ENCODE results near the gene ADAM33. TPM values are rescaled to one million over a fixed set of nuclear protein-coding genes. Genes with fewer than 3 reads are reported as not detected.

ADAM33 gene
- total RNA-seq, 4 donors from 2014 or later = 27.3 to 94.4 (median 51.9) TPM

GRCh38 chr20:3716195-3716834 is 34.5 kb upstream of the ADAM33 start:
- DNase-seq (ENCODE audit: low spot score) (no peak), ATAC-seq (ENCODE audit: low FRiP score) (peak; percentile 49)
- TF ChIP-seq CTCF (IDR thresholded peaks at IDR 0.05) = no peak

- TF ChIP-seq CTCF (IDR thresholded peaks at IDR 0.05) = no peak
- no peak for ATAC-seq (ENCODE audit: low FRiP score)
- no peak for DNase-seq (ENCODE audit: low spot score)
Observed at GRCh38 chr20:3714092-3714491, 32.3 kb upstream of the ADAM33 start.

GRCh38 chr20:3712279-3712873 is 30.6 kb upstream of the ADAM33 start, which contains the start of gene SIGLEC1:
TSS of gene SIGLEC1 (minus strand) at chr20:3712600. CDS start at chr20:3707128, 5,472 bp downstream.
- DNase-seq (ENCODE audit: low spot score) (no peak), ATAC-seq (ENCODE audit: low FRiP score) (no peak)
- TF ChIP-seq CTCF (IDR thresholded peaks at IDR 0.05) = no peak

GRCh38 chr20:3711484-3711941 is 29.7 kb upstream of the ADAM33 start:
- no peak for TF ChIP-seq CTCF (IDR thresholded peaks at IDR 0.05)
- ATAC-seq (ENCODE audit: low FRiP score) (no peak), DNase-seq (ENCODE audit: low spot score) (no peak)

GRCh38 chr20:3710703-3711483 is 29.1 kb upstream of the ADAM33 start:
- ATAC-seq (ENCODE audit: low FRiP score) (peak; percentile 39), DNase-seq (ENCODE audit: low spot score) (peak; percentile 95)
- peak in 2 of 3 donors; percentile 84 to 87 for TF ChIP-seq CTCF (IDR thresholded peaks at IDR 0.05)

GRCh38 chr20:3710011-3710466 is 28.2 kb upstream of the ADAM33 start:
- no peak for TF ChIP-seq CTCF (IDR thresholded peaks at IDR 0.05)
- ATAC-seq (ENCODE audit: low FRiP score) = no peak

More at GRCh38 chr20:3710011-3710466, 28.2 kb upstream of the ADAM33 start:
- DNase-seq (ENCODE audit: low spot score) = no peak
